ENCODE measurements around the gene MTUS2. TPM values are rescaled to one million over a fixed set of nuclear protein-coding genes. Genes with fewer than 3 reads are reported as not detected.

Gene MTUS2
- total and polyA plus RNA-seq, 10 of the 15 experiments (the other 5 are each of a cell fraction or from before 2014, with no cell fraction given): under 0.01 to 0.05 (median 0.02) TPM; not detected in 6

DNA sequence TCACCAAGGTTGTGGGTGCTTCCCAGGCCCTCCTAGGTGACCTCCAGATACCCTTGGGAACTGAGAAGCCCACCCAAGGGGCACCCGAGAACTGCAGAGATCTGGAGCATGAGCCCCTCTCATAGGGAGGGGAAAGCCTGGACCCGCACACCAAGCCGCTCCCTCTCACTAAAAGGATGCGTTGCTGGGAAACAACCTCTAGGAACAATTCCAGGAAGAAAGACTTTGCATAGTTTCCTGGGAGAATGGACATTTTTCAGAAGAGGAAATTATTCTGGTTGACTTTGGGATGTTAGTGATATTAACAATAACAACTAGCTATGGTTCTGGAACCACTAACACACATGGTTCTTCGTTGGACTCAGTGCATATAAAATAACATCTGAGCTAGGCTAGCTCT, 710.8 kb downstream of the MTUS2 start:
- no peak overlapping the region for H3K9ac ChIP-seq (ENCODE audit: control insufficient read depth, insufficient read depth, low read length)
- peaks cover 22 to 26% of the 10 kb centered on the region in 2 experiments for H3K36me3 ChIP-seq (ENCODE audit: control insufficient read depth in 2 of 2, insufficient read depth in 2 of 2, low read length in 1 of 2)
- intact Hi-C loops (cut with micrococcal nuclease; ENCODE audit: unreplicated experiment) (no loop called here), in situ Hi-C loops (cut with MboI) (no loop called here)
- no peaks in the 10 kb centered on the region for H3K27me3 ChIP-seq (replicated peaks in 1 of 2; ENCODE audit: control insufficient read depth in 2 of 2, insufficient read depth in 2 of 2, low read length in 1 of 2)
- no peaks in the 10 kb centered on the region for H3K4me1 ChIP-seq (ENCODE audit: control insufficient read depth, insufficient read depth, low read length)
- H4K20me1 ChIP-seq (ENCODE audit: control insufficient read depth, insufficient read depth): no peaks in the 10 kb centered on the region
- no peaks in the 10 kb centered on the region for H3K79me2 ChIP-seq (ENCODE audit: control insufficient read depth, insufficient read depth, low read length)
- no peaks in the 10 kb centered on the region for H3K9me3 ChIP-seq (replicated peaks; ENCODE audit: control insufficient read depth, insufficient read depth, low read length)
- RAD21 ChIA-PET (ENCODE audit: unreplicated experiment): no interaction called here
- BruUV-seq (replicated peaks): no TSS peak
- ATAC-seq: no peak
- POLR2A ChIA-PET: no interaction called here
- no peak overlapping the region for H3K4me3 ChIP-seq
- FAIRE-seq: no peak
- no peak overlapping the region for H3K27ac ChIP-seq (ENCODE audit: control insufficient read depth, insufficient read depth)
- SMC1A ChIA-PET (ENCODE audit: uncharacterized antibody, unreplicated experiment): no interaction called here
- DNase-seq (ENCODE audit: low read depth, low spot score): no peak
- H2AFZ ChIP-seq (ENCODE audit: control insufficient read depth, low read depth, low read length): no peak overlapping the region
- CTCF ChIA-PET: no interaction called here
- TF ChIP-seq NFXL1 (IDR thresholded peaks at IDR 0.05; ENCODE audit: borderline replicate concordance) (no peak), NR2C2 (IDR thresholded peaks at IDR 0.05; ENCODE audit: borderline replicate concordance, control insufficient read depth, insufficient read length, low read depth) (no peak), PML (IDR thresholded peaks at IDR 0.05; ENCODE audit: low read length) (no peak), ESRRA (IDR thresholded peaks at IDR 0.05; ENCODE audit: low read length) (no peak), PAX8 (IDR thresholded peaks at IDR 0.05) (no peak)
- no peak overlapping the region for H3K4me2 ChIP-seq (ENCODE audit: control insufficient read depth, insufficient read depth)
- 95% methylated on average over 5 of the region's 5 CpGs for WGBS (ENCODE audit: insufficient coverage, insufficient replicate concordance, low lambda C conversion rate, missing lambda C conversion rate)

- H3K4me3 ChIP-seq: no peak overlapping the region
- no TSS peak for BruUV-seq (replicated peaks)
- in situ Hi-C loops (cut with MboI): no loop called here
- H3K9ac ChIP-seq (ENCODE audit: control insufficient read depth, insufficient read depth, low read length): no peak overlapping the region
- intact Hi-C loops (cut with micrococcal nuclease; ENCODE audit: unreplicated experiment): no loop called here
- no peak overlapping the region for H3K27ac ChIP-seq (ENCODE audit: control insufficient read depth, insufficient read depth)
- CTCF ChIA-PET: no interaction called here
- H2AFZ ChIP-seq (ENCODE audit: control insufficient read depth, low read depth, low read length): no peak overlapping the region
- TF ChIP-seq POU2F2 (IDR thresholded peaks at IDR 0.05; ENCODE audit: borderline replicate concordance, low read depth, low read length) (no peak), CTCF (IDR thresholded peaks at IDR 0.05 in 2 of 3, conservative IDR thresholded peaks at IDR 0.05 in 1 of 3; ENCODE audit: control insufficient read depth in 2 of 3, extremely low read depth in 1 of 3, insufficient read depth in 1 of 3, low read depth in 3 of 3, low read length in 3 of 3) (no peak), HCFC1 (IDR thresholded peaks at IDR 0.05; ENCODE audit: low read length) (no peak), RB1 (IDR thresholded peaks at IDR 0.05; ENCODE audit: borderline replicate concordance) (no peak), HDAC2 (IDR thresholded peaks at IDR 0.05) (no peak), TCF12 (IDR thresholded peaks at IDR 0.05; ENCODE audit: low read depth, low read length) (no peak), NFYA (IDR thresholded peaks at IDR 0.05; ENCODE audit: borderline replicate concordance, low read depth, low read length) (no peak)
- TF ChIP-seq, protein P1, sequence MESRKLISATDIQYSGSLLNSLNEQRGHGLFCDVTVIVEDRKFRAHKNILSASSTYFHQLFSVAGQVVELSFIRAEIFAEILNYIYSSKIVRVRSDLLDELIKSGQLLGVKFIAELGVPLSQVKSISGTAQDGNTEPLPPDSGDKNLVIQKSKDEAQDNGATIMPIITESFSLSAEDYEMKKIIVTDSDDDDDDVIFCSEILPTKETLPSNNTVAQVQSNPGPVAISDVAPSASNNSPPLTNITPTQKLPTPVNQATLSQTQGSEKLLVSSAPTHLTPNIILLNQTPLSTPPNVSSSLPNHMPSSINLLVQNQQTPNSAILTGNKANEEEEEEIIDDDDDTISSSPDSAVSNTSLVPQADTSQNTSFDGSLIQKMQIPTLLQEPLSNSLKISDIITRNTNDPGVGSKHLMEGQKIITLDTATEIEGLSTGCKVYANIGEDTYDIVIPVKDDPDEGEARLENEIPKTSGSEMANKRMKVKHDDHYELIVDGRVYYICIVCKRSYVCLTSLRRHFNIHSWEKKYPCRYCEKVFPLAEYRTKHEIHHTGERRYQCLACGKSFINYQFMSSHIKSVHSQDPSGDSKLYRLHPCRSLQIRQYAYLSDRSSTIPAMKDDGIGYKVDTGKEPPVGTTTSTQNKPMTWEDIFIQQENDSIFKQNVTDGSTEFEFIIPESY (IDR thresholded peaks at IDR 0.05): no peak
- POLR2A ChIA-PET: no interaction called here
- H3K4me1 ChIP-seq (ENCODE audit: control insufficient read depth, insufficient read depth, low read length): no peaks in the 10 kb centered on the region
- DNase-seq (ENCODE audit: low read depth, low spot score) (no peak), ATAC-seq (no peak), FAIRE-seq (no peak)
- peaks cover 22 to 26% of the 10 kb centered on the region in 2 experiments for H3K36me3 ChIP-seq (ENCODE audit: control insufficient read depth in 2 of 2, insufficient read depth in 2 of 2, low read length in 1 of 2)
- RAD21 ChIA-PET (ENCODE audit: unreplicated experiment): no interaction called here
- 95% methylated on average over 5 of the region's 5 CpGs for whole genome bisulfite sequencing (ENCODE audit: insufficient coverage, insufficient replicate concordance, low lambda C conversion rate, missing lambda C conversion rate)
- H3K27me3 ChIP-seq (replicated peaks in 1 of 2; ENCODE audit: control insufficient read depth in 2 of 2, insufficient read depth in 2 of 2, low read length in 1 of 2): no peaks in the 10 kb centered on the region
- no peaks in the 10 kb centered on the region for H3K79me2 ChIP-seq (ENCODE audit: control insufficient read depth, insufficient read depth, low read length)
- SMC1A ChIA-PET (ENCODE audit: uncharacterized antibody, unreplicated experiment): no interaction called here
- no peak overlapping the region for H3K4me2 ChIP-seq (ENCODE audit: control insufficient read depth, insufficient read depth)
- no peaks in the 10 kb centered on the region for H4K20me1 ChIP-seq (ENCODE audit: control insufficient read depth, insufficient read depth)
- no peaks in the 10 kb centered on the region for H3K9me3 ChIP-seq (replicated peaks; ENCODE audit: control insufficient read depth, insufficient read depth, low read length)
Measured at GRCh38 chr13:29532116-29532515, 712.0 kb downstream of the MTUS2 start.
